K562 treated with DMSO at 1 percent for 24 hours (cell line): ENCODE data around the gene RTN4RL2. TPM values are rescaled to one million over a fixed set of nuclear protein-coding genes. Genes with fewer than 3 reads are reported as not detected.

Experiments used
- total RNA-seq: library from RNA; unstranded; fragments of 300-600 nt; gene quantifications from 2 replicates; pipeline ENCODE4 v1.2.3, GENCODE V29; 2022; ENCODE audit warnings: low read depth; ENCODE audit not compliant: insufficient read depth

The RTN4RL2 gene
- 8.8 and 11.7 TPM in 2 replicates for total RNA-seq

GRCh38 chr11:57460022-57460757, at the start of gene RTN4RL2:
Gene RTN4RL2 (plus strand): TSS chr11:57460528. CDS start chr11:57460866, 338 bp downstream.

GRCh38 chr11:57426929-57427726, 33.2 kb upstream of the RTN4RL2 start, which contains the start of gene SLC43A3:
Gene SLC43A3 (minus strand): TSS chr11:57427121. CDS start chr11:57426172, 949 bp downstream.

GRCh38 chr11:57515332-57516060, 55.2 kb downstream of the RTN4RL2 start, which contains the start of gene SLC43A1:
Gene SLC43A1 (minus strand): TSS chr11:57515702. CDS start chr11:57514111, 1,591 bp downstream.

Other genes starting within 250 kb of the RTN4RL2 start
- gene APLNR, start 223.3 kb upstream of the RTN4RL2 start, total RNA-seq, result 0.65 and 1.2 TPM in 2 replicates
- gene TNKS1BP1, start 135.6 kb upstream of the RTN4RL2 start, total RNA-seq, result 44.3 and 54.2 TPM in 2 replicates
- 165 and 171 TPM in 2 replicates for gene SSRP1, start 124.6 kb upstream of the RTN4RL2 start, total RNA-seq
- 0.15 TPM in 1 of 2 replicates, not detected in the other for gene P2RX3, start 122.2 kb upstream of the RTN4RL2 start, total RNA-seq
- gene PRG3, start 79.4 kb upstream of the RTN4RL2 start, total RNA-seq, result not detected in 2 replicates
- gene PRG2, start 69.9 kb upstream of the RTN4RL2 start, total RNA-seq, result 13.8 and 17.3 TPM in 2 replicates
- gene SLC43A3, start 33.4 kb upstream of the RTN4RL2 start, total RNA-seq, result 101 and 116 TPM in 2 replicates
- gene SLC43A1, start 55.2 kb downstream of the RTN4RL2 start, total RNA-seq, result 86.0 and 90.3 TPM in 2 replicates
- gene TIMM10, start 70.2 kb downstream of the RTN4RL2 start, total RNA-seq, result 46.0 and 49.7 TPM in 2 replicates
- 0.22 TPM in 1 of 2 replicates, not detected in the other for gene SMTNL1, start 77.1 kb downstream of the RTN4RL2 start, total RNA-seq
- 116 and 119 TPM in 2 replicates for gene UBE2L6, start 107.1 kb downstream of the RTN4RL2 start, total RNA-seq
- 0.52 and 1.9 TPM in 2 replicates for gene SERPING1, start 137.2 kb downstream of the RTN4RL2 start, total RNA-seq
- 2.0 and 2.3 TPM in 2 replicates for gene YPEL4, start 189.4 kb downstream of the RTN4RL2 start, total RNA-seq
- gene CLP1, start 197.2 kb downstream of the RTN4RL2 start, total RNA-seq, result 19.8 and 20.6 TPM in 2 replicates
- 36.2 and 37.4 TPM in 2 replicates for gene ZDHHC5, start 207.6 kb downstream of the RTN4RL2 start, total RNA-seq